OCI-LY1 (cell line): ENCODE measurements around the gene FEV.

Experiments
- EZH2 ChIP-seq: fragments of 200-600 bp; sonication (generic), shearing (Covaris generic); IDR thresholded peaks from 2 replicates; pipeline ENCODE4 v1.8.0; 2017; ENCODE audit warnings: borderline replicate concordance, mixed run types, mild to moderate bottlenecking, antibody characterized with exemption, low read length, moderate library complexity, mixed read lengths
- TF ChIP-seq, protein P1 (sequence below): fragments of 200-600 bp; sonication (generic), shearing (Covaris generic); IDR thresholded peaks from 2 replicates; pipeline ENCODE4 v1.5.1; 2017; ENCODE audit warnings: mild to moderate bottlenecking, antibody characterized with exemption, low read length, moderate library complexity, mixed read lengths

DNA sequence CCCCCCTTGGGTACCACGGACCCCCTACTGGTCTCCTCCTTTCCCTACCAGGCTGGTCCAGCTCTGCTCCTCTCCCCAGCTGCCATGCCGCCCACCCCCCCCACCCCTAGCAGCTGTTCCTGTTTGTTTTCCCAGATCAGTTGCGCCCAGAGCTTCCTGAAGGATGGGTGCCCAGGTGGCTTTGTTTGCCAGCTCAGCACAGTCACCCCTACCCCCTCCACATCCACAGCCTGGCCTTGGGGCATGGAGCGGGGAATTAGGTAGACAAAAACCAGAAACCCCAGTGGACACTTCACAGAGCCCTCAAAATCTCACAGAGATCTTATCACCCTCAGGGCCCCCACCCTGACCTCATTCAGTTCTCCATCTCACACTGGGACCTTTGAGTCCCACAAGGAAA, 12.0 kb upstream of the FEV start:
- TF ChIP-seq, protein P1, sequence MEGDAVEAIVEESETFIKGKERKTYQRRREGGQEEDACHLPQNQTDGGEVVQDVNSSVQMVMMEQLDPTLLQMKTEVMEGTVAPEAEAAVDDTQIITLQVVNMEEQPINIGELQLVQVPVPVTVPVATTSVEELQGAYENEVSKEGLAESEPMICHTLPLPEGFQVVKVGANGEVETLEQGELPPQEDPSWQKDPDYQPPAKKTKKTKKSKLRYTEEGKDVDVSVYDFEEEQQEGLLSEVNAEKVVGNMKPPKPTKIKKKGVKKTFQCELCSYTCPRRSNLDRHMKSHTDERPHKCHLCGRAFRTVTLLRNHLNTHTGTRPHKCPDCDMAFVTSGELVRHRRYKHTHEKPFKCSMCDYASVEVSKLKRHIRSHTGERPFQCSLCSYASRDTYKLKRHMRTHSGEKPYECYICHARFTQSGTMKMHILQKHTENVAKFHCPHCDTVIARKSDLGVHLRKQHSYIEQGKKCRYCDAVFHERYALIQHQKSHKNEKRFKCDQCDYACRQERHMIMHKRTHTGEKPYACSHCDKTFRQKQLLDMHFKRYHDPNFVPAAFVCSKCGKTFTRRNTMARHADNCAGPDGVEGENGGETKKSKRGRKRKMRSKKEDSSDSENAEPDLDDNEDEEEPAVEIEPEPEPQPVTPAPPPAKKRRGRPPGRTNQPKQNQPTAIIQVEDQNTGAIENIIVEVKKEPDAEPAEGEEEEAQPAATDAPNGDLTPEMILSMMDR = no peak
- no peak for TF ChIP-seq EZH2
